Measurements from ENCODE around the gene HECTD4.

DNA sequence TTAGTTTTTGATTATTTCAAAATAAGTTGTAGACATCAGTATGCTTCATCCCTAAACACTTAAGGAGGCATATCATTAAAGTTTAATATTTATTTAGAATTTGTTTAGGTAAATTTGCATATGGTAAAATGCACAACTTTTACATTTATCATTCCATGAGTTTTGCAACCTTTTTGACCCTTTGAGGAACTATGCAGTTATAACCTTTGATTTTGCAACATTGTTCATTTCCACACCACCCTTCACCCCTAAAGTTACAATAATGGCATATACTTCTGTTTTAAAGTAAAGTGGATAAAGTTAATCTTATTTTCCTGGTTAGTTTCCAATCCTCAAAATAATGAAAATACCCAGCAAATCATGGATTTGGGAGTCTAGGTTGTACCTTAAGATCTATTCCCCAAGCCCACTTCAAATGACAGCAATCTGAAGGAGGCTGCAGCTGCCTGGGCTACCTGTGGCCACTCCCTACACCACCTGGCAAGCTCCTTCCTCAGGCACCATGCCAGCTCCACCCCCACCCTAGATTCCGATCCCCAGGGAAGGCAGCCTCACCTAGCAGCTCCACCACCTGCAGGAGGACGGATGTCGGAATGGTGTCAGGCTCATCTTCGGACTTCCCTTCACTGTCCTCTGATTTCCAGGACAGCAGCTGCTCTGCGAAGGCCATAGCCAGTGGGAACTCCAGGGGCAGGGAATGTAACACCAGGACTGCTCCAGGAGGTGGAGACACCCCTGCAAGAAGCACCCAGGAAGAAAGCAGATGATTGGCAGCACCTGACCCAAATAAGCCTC, 191.8 kb downstream of the HECTD4 start:
- TF ChIP-seq, protein P1, sequence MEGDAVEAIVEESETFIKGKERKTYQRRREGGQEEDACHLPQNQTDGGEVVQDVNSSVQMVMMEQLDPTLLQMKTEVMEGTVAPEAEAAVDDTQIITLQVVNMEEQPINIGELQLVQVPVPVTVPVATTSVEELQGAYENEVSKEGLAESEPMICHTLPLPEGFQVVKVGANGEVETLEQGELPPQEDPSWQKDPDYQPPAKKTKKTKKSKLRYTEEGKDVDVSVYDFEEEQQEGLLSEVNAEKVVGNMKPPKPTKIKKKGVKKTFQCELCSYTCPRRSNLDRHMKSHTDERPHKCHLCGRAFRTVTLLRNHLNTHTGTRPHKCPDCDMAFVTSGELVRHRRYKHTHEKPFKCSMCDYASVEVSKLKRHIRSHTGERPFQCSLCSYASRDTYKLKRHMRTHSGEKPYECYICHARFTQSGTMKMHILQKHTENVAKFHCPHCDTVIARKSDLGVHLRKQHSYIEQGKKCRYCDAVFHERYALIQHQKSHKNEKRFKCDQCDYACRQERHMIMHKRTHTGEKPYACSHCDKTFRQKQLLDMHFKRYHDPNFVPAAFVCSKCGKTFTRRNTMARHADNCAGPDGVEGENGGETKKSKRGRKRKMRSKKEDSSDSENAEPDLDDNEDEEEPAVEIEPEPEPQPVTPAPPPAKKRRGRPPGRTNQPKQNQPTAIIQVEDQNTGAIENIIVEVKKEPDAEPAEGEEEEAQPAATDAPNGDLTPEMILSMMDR (IDR thresholded peaks at IDR 0.05) = no peak
- TF ChIP-seq POLR2A (IDR thresholded peaks at IDR 0.05) = no peak

Data from body of pancreas (tissue), 4 donors.